GM18517 (cell line): ENCODE data around the gene SEL1L.
"Not testable (repeated sequence)": the region's sequence is repeated elsewhere in the genome, so short reads cannot be mapped to it uniquely, and the experiment has no call there.

Experiments
- ATAC-seq: cut with Tn5 transposase; IDR thresholded peaks from one replicate; pipeline ENCODE4 v1.9.1; 2021; ENCODE audit warnings: mild to moderate bottlenecking, moderate library complexity; ENCODE audit not compliant: unreplicated experiment

SEL1L gene

GRCh38 chr14:81450100-81450531, 83.5 kb downstream of the SEL1L start:
- no peak for ATAC-seq

GRCh38 chr14:81449576-81449975, 84.1 kb downstream of the SEL1L start:
- no peak for ATAC-seq

GRCh38 chr14:81449114-81449513, 84.5 kb downstream of the SEL1L start:
- no peak for ATAC-seq

GRCh38 chr14:81447021-81447764, 86.5 kb downstream of the SEL1L start:
- no peak for ATAC-seq

GRCh38 chr14:81446279-81447007, 87.2 kb downstream of the SEL1L start:
- ATAC-seq = no peak

- ATAC-seq = no peak
These were observed 92.0 kb downstream of the SEL1L start for GRCh38 chr14:81441626-81442134.

GRCh38 chr14:81440041-81440440, 93.6 kb downstream of the SEL1L start:
- ATAC-seq = no peak

GRCh38 chr14:81437244-81437643, 96.4 kb downstream of the SEL1L start:
- no peak for ATAC-seq

- ATAC-seq = peak; percentile 57
These were observed 97.1 kb downstream of the SEL1L start for GRCh38 chr14:81436296-81437138.

GRCh38 chr14:81435391-81436295, 98.0 kb downstream of the SEL1L start:
- ATAC-seq = peak; percentile 36

GRCh38 chr14:81435048-81435390, 98.6 kb downstream of the SEL1L start:
- ATAC-seq = no peak

- no peak for ATAC-seq
These were observed 99.4 kb downstream of the SEL1L start for GRCh38 chr14:81434230-81434629.

- ATAC-seq = no peak
These were observed 100.3 kb downstream of the SEL1L start for GRCh38 chr14:81433378-81433777.

GRCh38 chr14:81432219-81432661, 101.4 kb downstream of the SEL1L start:
- ATAC-seq = no peak

- ATAC-seq = no peak
These were observed 103.4 kb downstream of the SEL1L start for GRCh38 chr14:81430235-81430634.

- ATAC-seq = not testable (repeated sequence)
These were observed 103.9 kb downstream of the SEL1L start for GRCh38 chr14:81429749-81430148.

- ATAC-seq = no peak
These were observed 104.6 kb downstream of the SEL1L start for GRCh38 chr14:81429028-81429427.

GRCh38 chr14:81427348-81428058, 106.2 kb downstream of the SEL1L start:
- ATAC-seq = no peak

- ATAC-seq = no peak
These were observed 110.1 kb downstream of the SEL1L start for GRCh38 chr14:81423504-81423903.
